ENCODE data around the gene FAM180B. TPM values are rescaled to one million over a fixed set of nuclear protein-coding genes. Genes with fewer than 3 reads are reported as not detected.

FAM180B gene
- total and polyA plus RNA-seq, 10 of the 15 experiments (the other 5 are each of a cell fraction or from before 2014, with no cell fraction given) = 0.04 to 0.34 TPM; not detected in 8

DNA sequence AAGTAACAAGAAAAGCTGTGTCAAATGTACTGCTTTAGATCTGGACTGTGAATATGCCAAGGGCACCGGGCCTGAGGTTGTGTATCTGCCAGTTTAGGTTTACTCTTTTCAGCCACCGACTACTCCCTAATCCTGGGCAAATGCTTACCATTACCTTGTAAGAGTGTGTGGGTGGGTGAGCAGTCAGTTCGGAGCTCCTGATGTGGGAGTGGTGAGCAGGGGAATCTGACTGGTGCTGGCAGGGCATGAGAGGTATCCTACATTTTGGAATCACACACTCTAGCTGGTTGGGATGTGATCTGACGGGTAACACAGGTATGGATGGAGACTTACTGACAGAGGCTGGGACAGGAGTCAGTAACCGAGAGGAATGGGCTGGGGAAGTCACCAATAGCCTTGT lies 2.6 kb upstream of the FAM180B start:
- BruUV-seq (replicated peaks) = no TSS peak
- ChIA-PET RAD21 (ENCODE audit: unreplicated experiment) (no interaction called here), POLR2A (no interaction called here), SMC1A (ENCODE audit: uncharacterized antibody, unreplicated experiment) (no interaction called here), CTCF (no interaction called here)
- Histone ChIP-seq H3K36me3 (ENCODE audit: control insufficient read depth in 2 of 2, insufficient read depth in 2 of 2, low read length in 1 of 2) (peaks cover 7 to 22% of the 10 kb centered on the region in 2 experiments), H3K79me2 (ENCODE audit: control insufficient read depth, insufficient read depth, low read length) (peaks cover 19% of the 10 kb centered on the region), H3K27ac (ENCODE audit: control insufficient read depth, insufficient read depth) (no peak overlapping the region), H3K27me3 (replicated peaks in 1 of 2; ENCODE audit: control insufficient read depth in 2 of 2, insufficient read depth in 2 of 2, low read length in 1 of 2) (no peaks in the 10 kb centered on the region), H3K9me3 (replicated peaks; ENCODE audit: control insufficient read depth, insufficient read depth, low read length) (no peaks in the 10 kb centered on the region), H4K20me1 (ENCODE audit: control insufficient read depth, insufficient read depth) (no peaks in the 10 kb centered on the region), H3K4me3 (no peak overlapping the region), H3K9ac (ENCODE audit: control insufficient read depth, insufficient read depth, low read length) (no peak overlapping the region), H3K4me1 (ENCODE audit: control insufficient read depth, insufficient read depth, low read length) (peaks cover 3% of the 10 kb centered on the region; the same call in 1 of the 2 replicates), H2AFZ (ENCODE audit: control insufficient read depth, low read depth, low read length) (no peak overlapping the region), H3K4me2 (ENCODE audit: control insufficient read depth, insufficient read depth) (no peak overlapping the region)
- no peak for TF ChIP-seq ZNF687 (IDR thresholded peaks at IDR 0.05)
- TF ChIP-seq ATF7 (IDR thresholded peaks at IDR 0.05; ENCODE audit: low read depth) = no peak
- no peak for TF ChIP-seq MEF2A (IDR thresholded peaks at IDR 0.05; ENCODE audit: insufficient read depth, low read depth, low read length)
- TF ChIP-seq SP1 (IDR thresholded peaks at IDR 0.05; ENCODE audit: low read depth, low read length) = no peak
- TF ChIP-seq JUNB (IDR thresholded peaks at IDR 0.05) = no peak
- in situ Hi-C loops (cut with MboI) = no loop called here
- FAIRE-seq (no peak), ATAC-seq (no peak), DNase-seq (ENCODE audit: low read depth, low spot score) (no peak)
- WGBS (ENCODE audit: insufficient coverage, insufficient replicate concordance, low lambda C conversion rate, missing lambda C conversion rate) = over 99% methylated on average over 5 of the region's 5 CpGs
- intact Hi-C loops (cut with micrococcal nuclease; ENCODE audit: unreplicated experiment) = no loop called here

Data from GM12878 (cell line).